Renal pelvis (tissue), 3 donors: Measurements from ENCODE around the gene RETNLB. TPM values are rescaled to one million over a fixed set of nuclear protein-coding genes. Genes with fewer than 3 reads are reported as not detected.

Source experiments
- polyA plus RNA-seq, 3 donors: library from polyadenylated mRNA; unstranded; fragments of 120-200 nt; gene quantifications; one replicate each; pipeline ENCODE4 v1.2.1, GENCODE V29; 2013; ENCODE audit not compliant: insufficient read length in 3 of 3

Gene RETNLB
- polyA plus RNA-seq, 3 donors = not detected

Other genes with a start within 250 kb of the RETNLB start
- under 1 TPM; 0.27 to 0.55 (median 0.53) TPM for gene MYH15, start 246.8 kb downstream of the RETNLB start, polyA plus RNA-seq
- gene CIP2A, start 168.0 kb downstream of the RETNLB start, polyA plus RNA-seq = 10 to 100 TPM; 18.5 to 21.5 (median 20.4) TPM
- gene DZIP3, start 167.7 kb downstream of the RETNLB start, polyA plus RNA-seq = 10 to 100 TPM; 31.3 to 39.8 (median 35.4) TPM
- under 1 TPM in 1 of 3 donors, not detected in 2; 0.06 TPM for gene TRAT1, start 65.4 kb upstream of the RETNLB start, polyA plus RNA-seq
- gene GUCA1C, start 196.5 kb upstream of the RETNLB start, polyA plus RNA-seq = under 1 TPM in 2 of 3 donors, not detected in 1; 0.50 to 0.57 TPM